ENCODE measurements around the gene RMDN3.

The RMDN3 gene

DNA sequence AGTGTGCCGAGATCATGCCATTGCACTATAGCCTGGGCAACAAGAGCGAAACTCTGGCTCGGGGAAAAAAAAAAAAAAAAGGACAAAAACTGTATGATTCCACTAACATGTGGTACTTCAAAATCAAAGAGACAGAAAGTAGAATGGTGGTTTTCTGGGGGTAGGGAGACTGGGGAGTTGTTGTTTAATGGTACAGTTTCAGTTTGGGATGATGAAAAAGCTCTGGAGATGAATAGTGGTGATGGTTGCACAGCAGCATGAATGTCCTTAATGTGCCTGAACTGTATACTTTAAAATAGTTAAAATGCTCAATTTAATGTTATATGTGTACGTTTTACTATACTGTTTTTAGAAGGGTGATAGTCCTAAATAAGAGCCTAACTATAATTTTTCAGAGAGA, 32.7 kb downstream of the RMDN3 start:
- H3K27ac ChIP-seq (ENCODE audit: low read depth, low read length), result no peak overlapping the region
- H3K27me3 ChIP-seq (ENCODE audit: insufficient read depth, low read length), result no peaks in the 10 kb centered on the region
- H3K9ac ChIP-seq (ENCODE audit: low read depth, low read length), result no peak overlapping the region
- H3K36me3 ChIP-seq (ENCODE audit: insufficient read depth, low read length), result peaks cover 57% of the 10 kb centered on the region
- 98% methylated on average over 4 of the region's 4 CpGs for WGBS
- no peaks in the 10 kb centered on the region for H3K9me3 ChIP-seq (ENCODE audit: insufficient read depth, low read depth, low read length)
- no peak overlapping the region for H3K4me3 ChIP-seq (ENCODE audit: low read length)
- H3K4me1 ChIP-seq (ENCODE audit: insufficient read depth, low read length), result no peaks in the 10 kb centered on the region

DNA sequence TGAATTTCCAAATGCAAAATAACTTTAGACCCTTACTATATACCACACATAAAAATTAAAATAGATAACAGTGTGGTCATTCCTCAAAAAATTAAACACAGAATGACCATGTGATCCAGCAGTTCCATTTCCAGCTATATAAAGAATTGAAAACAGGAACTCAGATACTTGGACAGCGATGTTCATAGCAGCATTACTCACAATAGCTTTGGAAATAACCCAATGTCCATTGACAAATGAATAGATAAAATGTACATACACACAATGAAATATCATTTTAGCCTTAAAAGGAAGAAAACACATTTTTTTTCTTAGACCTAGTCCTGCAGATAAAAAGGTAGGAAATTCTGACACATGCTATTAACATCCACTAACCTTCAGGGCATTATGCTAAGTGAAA, 33.4 kb downstream of the RMDN3 start:
- Histone ChIP-seq H3K9ac (ENCODE audit: low read depth, low read length) (no peak overlapping the region), H3K4me3 (ENCODE audit: low read length) (no peak overlapping the region), H3K9me3 (ENCODE audit: insufficient read depth, low read depth, low read length) (no peaks in the 10 kb centered on the region), H3K36me3 (ENCODE audit: insufficient read depth, low read length) (peaks cover 57% of the 10 kb centered on the region), H3K4me1 (ENCODE audit: insufficient read depth, low read length) (no peaks in the 10 kb centered on the region), H3K27ac (ENCODE audit: low read depth, low read length) (no peak overlapping the region), H3K27me3 (ENCODE audit: insufficient read depth, low read length) (no peaks in the 10 kb centered on the region)
- 100% methylated on average over 1 of the region's 1 CpG for WGBS

DNA sequence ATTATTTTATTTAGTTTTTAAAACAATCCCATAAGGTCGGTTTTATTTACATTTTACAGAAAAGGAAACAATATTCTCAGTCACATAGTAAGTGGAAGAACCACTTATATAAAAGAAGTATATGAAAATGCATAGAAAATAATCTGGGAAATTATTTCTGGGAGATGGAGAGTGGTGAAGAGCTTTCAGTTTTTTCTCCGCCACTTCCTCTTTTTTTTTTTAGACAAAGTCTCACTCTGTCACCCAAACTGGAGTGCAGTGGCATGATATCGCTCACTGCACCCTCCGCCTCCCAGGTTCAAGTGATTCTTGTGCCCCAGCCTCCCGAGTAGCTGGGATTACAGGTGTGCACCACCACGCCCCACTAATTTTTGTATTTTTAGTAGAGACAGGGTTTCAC, 38.9 kb downstream of the RMDN3 start:
- 93% methylated on average over 5 of the region's 6 CpGs for WGBS
- no peaks in the 10 kb centered on the region for H3K9me3 ChIP-seq (ENCODE audit: insufficient read depth, low read depth, low read length)

DNA sequence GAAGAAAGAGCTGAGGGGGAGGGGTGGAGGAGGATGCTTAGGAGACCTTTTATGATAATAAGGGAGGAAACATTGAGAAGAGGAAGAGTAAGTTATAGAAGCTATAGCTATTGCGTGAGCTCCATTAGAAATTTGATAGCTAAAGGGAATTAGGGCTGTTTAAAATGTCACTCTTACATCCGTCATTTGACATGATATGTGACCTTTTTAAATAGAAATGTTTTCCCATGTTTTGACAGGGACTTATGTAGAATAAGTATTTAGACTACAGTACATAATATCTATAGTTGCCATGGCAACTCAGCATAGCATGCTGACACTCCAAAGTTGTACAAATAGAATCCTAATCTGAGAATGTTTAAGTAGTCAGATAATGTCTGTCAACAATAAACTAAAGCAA, 40.9 kb downstream of the RMDN3 start:
- Histone ChIP-seq H3K27me3 (ENCODE audit: insufficient read depth, low read length) (no peaks in the 10 kb centered on the region), H3K4me3 (ENCODE audit: low read length) (no peak overlapping the region), H3K9ac (ENCODE audit: low read depth, low read length) (no peak overlapping the region), H3K27ac (ENCODE audit: low read depth, low read length) (no peak overlapping the region), H3K9me3 (ENCODE audit: insufficient read depth, low read depth, low read length) (no peaks in the 10 kb centered on the region), H3K36me3 (ENCODE audit: insufficient read depth, low read length) (peaks cover 72% of the 10 kb centered on the region), H3K4me1 (ENCODE audit: insufficient read depth, low read length) (no peaks in the 10 kb centered on the region)
- 94% methylated on average over 2 of the region's 2 CpGs for WGBS

More for the DNA sequence above, 38.9 kb downstream of the RMDN3 start:
- Histone ChIP-seq H3K9ac (ENCODE audit: low read depth, low read length) (no peak overlapping the region), H3K27me3 (ENCODE audit: insufficient read depth, low read length) (no peaks in the 10 kb centered on the region), H3K4me3 (ENCODE audit: low read length) (no peak overlapping the region), H3K4me1 (ENCODE audit: insufficient read depth, low read length) (no peaks in the 10 kb centered on the region), H3K36me3 (ENCODE audit: insufficient read depth, low read length) (peaks cover 76% of the 10 kb centered on the region), H3K27ac (ENCODE audit: low read depth, low read length) (no peak overlapping the region)

DNA sequence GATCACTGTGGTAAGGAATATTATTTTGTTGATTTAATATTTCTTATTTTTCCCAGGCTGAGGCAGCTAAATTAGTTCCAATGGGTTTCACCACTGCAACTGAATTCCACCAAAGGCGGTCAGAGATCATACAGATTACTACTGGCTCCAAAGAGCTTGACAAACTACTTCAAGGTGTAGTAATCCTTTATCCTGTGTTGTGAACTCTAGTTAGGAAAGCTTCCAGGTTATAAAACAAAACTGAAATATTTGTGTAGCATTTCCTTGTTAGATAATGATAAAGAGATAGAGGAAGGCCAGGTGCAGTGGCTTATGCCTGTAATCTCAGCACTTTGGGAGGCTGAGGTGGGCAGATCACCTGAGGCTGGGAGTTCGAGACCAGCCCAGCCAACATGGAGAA, 48.9 kb downstream of the RMDN3 start:
- peaks cover 87% of the 10 kb centered on the region for H3K36me3 ChIP-seq (ENCODE audit: insufficient read depth, low read length)
- H3K9ac ChIP-seq (ENCODE audit: low read depth, low read length), result no peak overlapping the region
- no peaks in the 10 kb centered on the region for H3K4me1 ChIP-seq (ENCODE audit: insufficient read depth, low read length)
- no peaks in the 10 kb centered on the region for H3K27me3 ChIP-seq (ENCODE audit: insufficient read depth, low read length)
- no peaks in the 10 kb centered on the region for H3K9me3 ChIP-seq (ENCODE audit: insufficient read depth, low read depth, low read length)
- 96% methylated on average over 2 of the region's 2 CpGs for WGBS
- no peak overlapping the region for H3K4me3 ChIP-seq (ENCODE audit: low read length)
- no peak overlapping the region for H3K27ac ChIP-seq (ENCODE audit: low read depth, low read length)

DNA sequence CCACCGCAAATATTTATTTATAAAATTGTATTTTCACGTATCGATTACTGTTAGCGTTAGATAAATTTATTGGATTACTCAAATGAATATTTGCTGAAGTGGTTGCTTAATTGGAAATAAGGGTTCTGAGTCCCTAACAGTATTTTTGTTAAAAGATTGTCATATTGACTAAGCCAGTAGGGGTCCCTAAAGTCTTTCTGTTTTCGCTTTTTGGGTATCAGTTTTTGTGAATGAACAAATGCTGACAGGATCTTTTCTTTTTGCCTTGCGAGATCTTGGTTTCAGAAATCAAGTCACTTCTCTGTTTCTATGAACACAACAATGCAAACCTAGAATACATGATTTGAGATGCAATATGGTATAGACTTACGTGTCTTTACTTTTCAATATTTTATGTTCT, 53.0 kb downstream of the RMDN3 start:
- no peaks in the 10 kb centered on the region for H3K9me3 ChIP-seq (ENCODE audit: insufficient read depth, low read depth, low read length)
- 95% methylated on average over 7 of the region's 7 CpGs for WGBS
- no peak overlapping the region for H3K9ac ChIP-seq (ENCODE audit: low read depth, low read length)
- H3K36me3 ChIP-seq (ENCODE audit: insufficient read depth, low read length), result peaks cover 87% of the 10 kb centered on the region
- no peaks in the 10 kb centered on the region for H3K27me3 ChIP-seq (ENCODE audit: insufficient read depth, low read length)
- H3K4me3 ChIP-seq (ENCODE audit: low read length), result no peak overlapping the region
- H3K4me1 ChIP-seq (ENCODE audit: insufficient read depth, low read length), result no peaks in the 10 kb centered on the region
- H3K27ac ChIP-seq (ENCODE audit: low read depth, low read length), result no peak overlapping the region

DNA sequence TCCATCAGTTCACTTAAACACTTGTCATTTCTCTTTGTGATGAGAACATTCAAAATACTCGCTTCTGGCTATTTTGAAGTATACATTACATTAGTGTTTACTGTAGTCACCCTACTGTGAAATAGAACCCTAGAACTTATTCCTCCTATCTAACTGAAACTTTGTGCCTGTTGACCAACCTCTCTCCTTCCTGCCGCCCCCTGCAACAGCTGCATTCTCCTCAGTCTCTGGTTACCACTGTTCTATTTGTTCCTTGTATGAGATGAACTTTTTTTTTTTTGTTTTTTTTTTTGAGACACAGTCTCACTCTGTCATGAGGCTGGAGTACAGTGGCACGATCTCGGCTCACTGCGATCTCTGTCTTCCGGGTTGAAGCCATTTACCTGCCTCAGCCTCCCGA, 57.1 kb downstream of the RMDN3 start:
- no peak overlapping the region for H3K9ac ChIP-seq (ENCODE audit: low read depth, low read length)
- H3K9me3 ChIP-seq (ENCODE audit: insufficient read depth, low read depth, low read length), result no peaks in the 10 kb centered on the region
- H3K4me1 ChIP-seq (ENCODE audit: insufficient read depth, low read length), result 0 out of 2 replicates have a peak, but pooled peaks cover 2% of the 10 kb centered on the region
- no peak overlapping the region for H3K4me3 ChIP-seq (ENCODE audit: low read length)
- H3K36me3 ChIP-seq (ENCODE audit: insufficient read depth, low read length), result peaks cover 50% of the 10 kb centered on the region
- H3K27me3 ChIP-seq (ENCODE audit: insufficient read depth, low read length), result no peaks in the 10 kb centered on the region
- H3K27ac ChIP-seq (ENCODE audit: low read depth, low read length), result no peak overlapping the region
- 94% methylated on average over 7 of the region's 7 CpGs for WGBS

DNA sequence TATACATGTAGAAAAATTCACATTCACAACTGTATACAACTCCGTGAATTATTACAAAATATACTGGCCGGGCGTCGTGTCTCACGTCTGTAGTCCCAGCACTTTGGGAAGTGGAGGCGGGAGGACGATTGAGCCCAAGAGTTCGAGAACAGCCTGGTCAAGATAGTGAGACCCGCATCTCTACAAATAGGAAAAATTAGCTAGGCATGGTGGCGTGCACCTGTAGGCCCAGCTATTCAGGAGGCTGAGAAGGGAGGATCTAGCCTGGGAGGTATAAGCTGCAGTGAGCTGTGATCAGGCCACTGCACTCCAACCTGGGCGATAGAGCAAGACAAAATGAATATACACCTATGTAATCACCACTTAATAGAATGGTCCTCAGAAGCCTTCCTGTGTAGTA, 58.8 kb downstream of the RMDN3 start:
- 88% methylated on average over 10 of the region's 11 CpGs for WGBS
- H3K27ac ChIP-seq (ENCODE audit: low read depth, low read length), result no peak overlapping the region
- peak overlapping the region; percentile 99 for H3K4me3 ChIP-seq (ENCODE audit: low read length)
- H3K4me1 ChIP-seq (ENCODE audit: insufficient read depth, low read length), result 0 out of 2 replicates have a peak, but pooled peaks cover 2% of the 10 kb centered on the region
- no peaks in the 10 kb centered on the region for H3K27me3 ChIP-seq (ENCODE audit: insufficient read depth, low read length)
- H3K36me3 ChIP-seq (ENCODE audit: insufficient read depth, low read length), result peaks cover 34% of the 10 kb centered on the region
- no peaks in the 10 kb centered on the region for H3K9me3 ChIP-seq (ENCODE audit: insufficient read depth, low read depth, low read length)
- peak overlapping the region; percentile 98; the same call in 1 of the 2 replicates for H3K9ac ChIP-seq (ENCODE audit: low read depth, low read length)

DNA sequence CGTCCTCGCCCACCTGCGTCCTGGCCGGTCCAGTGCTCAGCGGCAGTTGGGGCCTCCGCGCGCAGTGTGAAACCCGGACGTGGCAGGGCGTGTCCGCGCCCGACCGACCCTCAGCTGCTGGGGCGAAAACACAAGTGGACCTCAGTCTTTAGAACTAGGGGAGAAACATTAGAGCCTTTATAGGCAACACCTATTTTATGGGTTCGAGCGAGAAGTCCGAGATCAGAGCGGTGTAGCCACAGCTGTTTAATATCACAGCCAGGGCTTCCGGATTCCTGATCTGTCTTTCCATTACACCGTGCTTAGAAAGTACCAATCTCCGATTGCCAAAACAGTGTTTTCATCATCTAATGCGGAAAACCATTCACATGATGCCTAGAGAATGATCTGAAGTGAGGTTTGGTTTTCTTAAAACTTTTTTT, 59.6 kb downstream of the RMDN3 start:
- under 1% methylated on average over 24 of the region's 24 CpGs for WGBS
- Histone ChIP-seq H3K9me3 (ENCODE audit: insufficient read depth, low read depth, low read length) (no peaks in the 10 kb centered on the region), H3K36me3 (ENCODE audit: insufficient read depth, low read length) (peaks cover 26% of the 10 kb centered on the region), H3K27ac (ENCODE audit: low read depth, low read length) (peak overlapping the region; percentile 100), H3K4me1 (ENCODE audit: insufficient read depth, low read length) (0 out of 2 replicates have a peak, but pooled peaks cover 2% of the 10 kb centered on the region), H3K9ac (ENCODE audit: low read depth, low read length) (peak overlapping the region; percentile 98), H3K4me3 (ENCODE audit: low read length) (peak overlapping the region; percentile 99), H3K27me3 (ENCODE audit: insufficient read depth, low read length) (no peaks in the 10 kb centered on the region)

DNA sequence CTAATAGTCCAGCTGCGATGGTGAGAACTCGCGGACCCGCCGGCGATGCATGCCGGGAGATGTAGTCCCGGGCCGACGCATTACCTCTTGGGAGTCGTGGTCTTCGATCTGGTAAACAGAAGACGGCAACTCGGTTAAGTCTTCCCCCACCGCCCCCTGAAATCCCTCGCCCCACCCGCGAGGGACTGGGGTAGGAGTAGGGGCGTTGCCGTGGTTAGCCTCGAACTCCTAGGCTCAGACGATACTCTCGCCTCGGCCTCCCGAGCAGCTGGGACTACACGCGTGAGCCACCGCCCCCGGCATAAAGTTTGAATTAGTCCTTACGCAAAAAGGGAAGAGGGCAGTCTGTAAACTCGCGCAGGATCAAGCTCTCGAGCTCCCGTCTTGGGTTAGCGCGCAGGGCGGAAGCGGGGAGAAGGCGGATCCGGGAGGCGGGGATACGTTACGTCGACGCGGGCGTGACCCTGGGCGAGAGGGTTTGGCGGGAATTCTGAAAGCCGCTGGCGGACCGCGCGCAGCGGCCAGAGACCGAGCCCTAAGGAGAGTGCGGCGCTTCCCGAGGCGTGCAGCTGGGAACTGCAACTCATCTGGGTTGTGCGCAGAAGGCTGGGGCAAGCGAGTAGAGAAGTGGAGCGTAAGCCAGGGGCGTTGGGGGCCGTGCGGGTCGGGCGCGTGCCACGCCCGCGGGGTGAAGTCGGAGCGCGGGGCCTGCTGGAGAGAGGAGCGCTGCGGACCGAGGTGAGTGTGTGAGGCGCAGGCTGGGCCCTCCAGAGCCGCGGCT, 60.2 kb downstream of the RMDN3 start, which contains the start of gene RAD51:
Gene RAD51, plus strand, starts transcription at position 487 of the 781 bp plus-strand sequence. CDS start 3,585 bp downstream, outside the sequence.
- H3K4me3 ChIP-seq (ENCODE audit: low read length), result peak within 1 kb of the TSS; percentile 99
- WGBS, result under 1% methylated on average over 80 of the region's 81 CpGs
- 0 out of 2 replicates have a peak, but pooled peaks cover 2% of the 10 kb centered on the region for H3K4me1 ChIP-seq (ENCODE audit: insufficient read depth, low read length)
- H3K27ac ChIP-seq (ENCODE audit: low read depth, low read length), result peak within 1 kb of the TSS; percentile 100
- H3K27me3 ChIP-seq (ENCODE audit: insufficient read depth, low read length), result no peaks in the 10 kb centered on the region
- no peaks in the 10 kb centered on the region for H3K9me3 ChIP-seq (ENCODE audit: insufficient read depth, low read depth, low read length)
- peak within 1 kb of the TSS; percentile 98 for H3K9ac ChIP-seq (ENCODE audit: low read depth, low read length)
- H3K36me3 ChIP-seq (ENCODE audit: insufficient read depth, low read length), result peaks cover 20% of the 10 kb centered on the region

DNA sequence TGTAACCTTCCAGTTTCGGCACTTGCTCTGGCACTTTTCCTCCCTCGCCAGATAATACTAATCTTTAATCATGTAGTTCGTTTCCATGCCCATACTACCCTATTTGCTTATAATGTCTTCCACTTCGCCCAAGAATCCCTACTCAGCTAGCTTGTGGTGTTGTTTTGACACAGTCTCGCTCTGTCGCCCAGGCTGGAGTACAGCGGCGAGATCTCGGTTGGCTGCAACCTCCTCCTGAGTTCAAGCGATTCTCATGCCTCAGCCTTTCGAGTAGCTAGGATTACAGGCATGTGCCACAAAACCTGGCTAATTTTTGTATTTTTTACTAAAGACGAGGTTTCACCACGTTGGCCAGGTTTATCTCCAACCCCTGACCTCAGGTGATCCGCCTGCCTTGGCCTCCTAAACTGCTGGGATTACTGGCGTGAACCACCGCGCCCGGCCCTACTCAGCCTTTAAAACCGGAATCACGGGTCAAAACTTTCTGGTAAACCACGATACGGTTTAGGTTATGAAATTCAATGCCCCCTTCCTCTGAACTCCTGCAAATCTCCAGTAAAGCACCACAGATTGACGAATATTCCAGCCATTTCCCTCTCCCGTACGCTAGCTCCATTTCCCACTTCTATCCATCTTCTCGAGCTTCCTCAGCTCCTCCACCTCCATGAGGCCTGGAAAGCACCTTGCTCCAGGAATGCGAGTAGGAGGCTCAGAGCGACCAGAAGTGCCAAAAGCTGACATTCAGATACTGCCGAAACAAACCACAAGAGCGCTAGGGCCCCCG, 61.0 kb downstream of the RMDN3 start:
- no peaks in the 10 kb centered on the region for H3K27me3 ChIP-seq (ENCODE audit: insufficient read depth, low read length)
- 0 out of 2 replicates have a peak, but pooled peaks cover 2% of the 10 kb centered on the region for H3K4me1 ChIP-seq (ENCODE audit: insufficient read depth, low read length)
- WGBS, result 36% methylated on average over 31 of the region's 31 CpGs
- H3K9me3 ChIP-seq (ENCODE audit: insufficient read depth, low read depth, low read length), result no peaks in the 10 kb centered on the region
- peak overlapping the region; percentile 98 for H3K9ac ChIP-seq (ENCODE audit: low read depth, low read length)
- H3K27ac ChIP-seq (ENCODE audit: low read depth, low read length), result peak overlapping the region; percentile 100
- H3K4me3 ChIP-seq (ENCODE audit: low read length), result peak overlapping the region; percentile 99
- peaks cover 13% of the 10 kb centered on the region for H3K36me3 ChIP-seq (ENCODE audit: insufficient read depth, low read length)
